Measurements from ENCODE around the gene TPK1.

DNA sequence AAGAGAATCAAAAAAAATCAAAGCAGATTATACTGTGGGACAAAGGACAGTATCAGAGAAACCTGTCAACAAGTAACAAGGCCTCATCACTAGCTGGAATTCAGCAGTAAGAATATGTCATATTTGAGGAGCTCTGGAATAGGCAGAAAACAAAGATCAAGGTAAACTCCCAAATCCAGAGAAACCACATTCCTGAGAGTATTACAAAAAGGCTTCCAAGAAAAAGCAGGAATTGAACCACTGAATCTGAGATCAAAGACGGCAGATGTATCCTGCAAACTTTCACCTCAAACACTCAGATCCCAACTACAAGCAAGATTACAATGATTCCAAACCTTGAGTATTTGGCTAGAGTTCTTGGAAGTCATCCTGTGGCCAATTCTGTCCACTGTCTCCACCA is 16.3 kb downstream of the TPK1 start:
- TF ChIP-seq, protein P1, sequence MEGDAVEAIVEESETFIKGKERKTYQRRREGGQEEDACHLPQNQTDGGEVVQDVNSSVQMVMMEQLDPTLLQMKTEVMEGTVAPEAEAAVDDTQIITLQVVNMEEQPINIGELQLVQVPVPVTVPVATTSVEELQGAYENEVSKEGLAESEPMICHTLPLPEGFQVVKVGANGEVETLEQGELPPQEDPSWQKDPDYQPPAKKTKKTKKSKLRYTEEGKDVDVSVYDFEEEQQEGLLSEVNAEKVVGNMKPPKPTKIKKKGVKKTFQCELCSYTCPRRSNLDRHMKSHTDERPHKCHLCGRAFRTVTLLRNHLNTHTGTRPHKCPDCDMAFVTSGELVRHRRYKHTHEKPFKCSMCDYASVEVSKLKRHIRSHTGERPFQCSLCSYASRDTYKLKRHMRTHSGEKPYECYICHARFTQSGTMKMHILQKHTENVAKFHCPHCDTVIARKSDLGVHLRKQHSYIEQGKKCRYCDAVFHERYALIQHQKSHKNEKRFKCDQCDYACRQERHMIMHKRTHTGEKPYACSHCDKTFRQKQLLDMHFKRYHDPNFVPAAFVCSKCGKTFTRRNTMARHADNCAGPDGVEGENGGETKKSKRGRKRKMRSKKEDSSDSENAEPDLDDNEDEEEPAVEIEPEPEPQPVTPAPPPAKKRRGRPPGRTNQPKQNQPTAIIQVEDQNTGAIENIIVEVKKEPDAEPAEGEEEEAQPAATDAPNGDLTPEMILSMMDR (IDR thresholded peaks at IDR 0.05) = no peak
- TF ChIP-seq EZH2 (IDR thresholded peaks at IDR 0.05) (no peak), EZH2phosphoT487 (IDR thresholded peaks at IDR 0.05) (no peak)

Data from neural progenitor cell (in vitro differentiated cells).